Natural killer cell (primary cell): ENCODE data around the gene ACSS1. TPM values are rescaled to one million over a fixed set of nuclear protein-coding genes. Genes with fewer than 3 reads are reported as not detected.

ENCODE experiments used
- ATAC-seq, 3 donors: fragments of 150-1000 bp in 2 of 3; fragments of 200-7000 bp in 1 of 3; cut with Tn5 transposase; 1 replicate in 1 of 3; 2 replicates in 2 of 3; pipeline ENCODE4 v1.10.0; 2021; ENCODE audit warnings: mild to moderate bottlenecking in 2 of 3, moderate library complexity in 2 of 3
- DNase-seq, 2 donors: peaks; one replicate each; pipeline versions ENCODE4 v3.0.0 to v3.0.0-alpha.2; 2013 to 2021; ENCODE audit warnings: mixed read lengths in 1 of 2
- H3K27ac ChIP-seq: one replicate; pipeline ENCODE4 v1.5.1; 2013; ENCODE audit warnings: mild to moderate bottlenecking, low read length
- H3K27me3 ChIP-seq: one replicate; pipeline ENCODE4 v1.6.1; 2013; ENCODE audit warnings: low read length; ENCODE audit not compliant: control insufficient read depth, insufficient read depth
- H3K36me3 ChIP-seq: one replicate; pipeline ENCODE4 v1.6.1; 2013; ENCODE audit warnings: low read length; ENCODE audit not compliant: control insufficient read depth, insufficient read depth
- H3K4me1 ChIP-seq: one replicate; pipeline ENCODE4 v1.6.1; 2013; ENCODE audit warnings: low read length; ENCODE audit not compliant: control insufficient read depth, insufficient read depth
- H3K4me3 ChIP-seq: one replicate; pipeline ENCODE4 v1.5.1; 2013; ENCODE audit warnings: low read length
- H3K9me3 ChIP-seq: one replicate; pipeline ENCODE4 v1.6.1; 2013; ENCODE audit warnings: low read length; ENCODE audit not compliant: control insufficient read depth, insufficient read depth
- H3K27ac Mint-ChIP-seq, 2 donors: one replicate each; pipeline ENCODE4 v1.8.0; 2022; ENCODE audit warnings: mild to moderate bottlenecking in 2 of 2, mixed read lengths in 2 of 2, moderate library complexity in 1 of 2
- H3K27me3 Mint-ChIP-seq, 2 donors: one replicate each; pipeline ENCODE4 v1.8.0; 2022; ENCODE audit warnings: low read depth in 2 of 2, mixed read lengths in 2 of 2
- H3K36me3 Mint-ChIP-seq: one replicate; pipeline ENCODE4 v1.8.0; 2022; ENCODE audit warnings: mixed read lengths
- H3K4me1 Mint-ChIP-seq, 2 donors: one replicate each; pipeline ENCODE4 v1.8.0; 2022; ENCODE audit warnings: mixed read lengths in 2 of 2
- H3K4me3 Mint-ChIP-seq: one replicate; pipeline ENCODE4 v1.8.0; 2022; ENCODE audit warnings: mild to moderate bottlenecking, moderate library complexity, mixed read lengths
- H3K9me3 Mint-ChIP-seq, 2 donors: one replicate each; pipeline ENCODE4 v1.8.0; 2022; ENCODE audit warnings: mixed read lengths in 2 of 2
- WGBS: methylation state at CpG from one replicate; pipeline ENCODE4 v1.1.7; 2013; ENCODE audit warnings: missing lambda C conversion rate; ENCODE audit not compliant: insufficient coverage; 5-methylcytosine and 5-hydroxymethylcytosine counted together
- intact Hi-C: fragments of 100-400 bp; cut with micrococcal nuclease; formaldehyde crosslinking; loops from one replicate; pipeline ENCODE4 v1.14.2; 2022
- total RNA-seq, 4 donors: library from RNA; stranded (reverse); fragments of 120-200 nt in 1 of 4; gene quantifications; one replicate each; pipeline versions ENCODE4 v1.2.3 to v1.2.4, GENCODE V29; 2013 to 2022
- TF ChIP-seq, protein P1 (sequence below): fragments of 200-600 bp; IDR thresholded peaks from one replicate; pipeline ENCODE4 v1.8.0; 2022; ENCODE audit warnings: antibody characterized with exemption

The ACSS1 gene
- total RNA-seq, 3 donors from 2014 or later (not counting 1 experiment from before 2014, with no cell fraction given), result 46.3 to 67.4 (median 57.4) TPM

DNA sequence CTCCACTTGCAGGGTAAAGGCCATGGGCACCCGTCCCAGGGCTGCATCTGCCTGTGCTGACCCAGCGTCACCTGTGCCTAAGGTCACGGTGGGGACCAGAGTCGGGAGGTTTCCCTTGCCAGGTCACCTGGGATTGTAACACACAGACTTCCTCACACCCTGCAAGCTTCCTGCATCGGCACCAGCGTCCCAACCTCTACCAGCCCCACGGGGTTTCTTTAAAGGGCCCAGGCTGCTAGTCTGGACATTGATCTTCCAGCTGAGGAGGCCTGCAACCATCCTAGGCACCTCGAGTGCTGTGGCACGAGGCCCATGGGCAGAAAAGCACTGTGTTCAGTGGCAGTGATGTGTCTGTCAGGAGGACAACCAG lies 12.6 kb downstream of the ACSS1 start:
- H3K36me3 Mint-ChIP-seq, result no peaks in the 10 kb centered on the region
- 60% methylated on average over 9 of the region's 9 CpGs for WGBS
- H3K27ac Mint-ChIP-seq, result peak overlapping the region; percentile 42 to 96
- Histone ChIP-seq H3K27ac (no peak overlapping the region), H3K4me3 (no peak overlapping the region), H3K36me3 (peaks cover 30% of the 10 kb centered on the region), H3K27me3 (no peaks in the 10 kb centered on the region), H3K4me1 (peaks cover 38% of the 10 kb centered on the region), H3K9me3 (no peaks in the 10 kb centered on the region)
- H3K4me3 Mint-ChIP-seq, result no peak overlapping the region
- intact Hi-C loops, result no loop called here
- H3K9me3 Mint-ChIP-seq, result no peaks in the 10 kb centered on the region
- ATAC-seq (no peak), DNase-seq (no peak)
- peaks cover 34 to 45% of the 10 kb centered on the region in 2 donors for H3K4me1 Mint-ChIP-seq
- H3K27me3 Mint-ChIP-seq, result no peaks in the 10 kb centered on the region
- TF ChIP-seq, protein P1, sequence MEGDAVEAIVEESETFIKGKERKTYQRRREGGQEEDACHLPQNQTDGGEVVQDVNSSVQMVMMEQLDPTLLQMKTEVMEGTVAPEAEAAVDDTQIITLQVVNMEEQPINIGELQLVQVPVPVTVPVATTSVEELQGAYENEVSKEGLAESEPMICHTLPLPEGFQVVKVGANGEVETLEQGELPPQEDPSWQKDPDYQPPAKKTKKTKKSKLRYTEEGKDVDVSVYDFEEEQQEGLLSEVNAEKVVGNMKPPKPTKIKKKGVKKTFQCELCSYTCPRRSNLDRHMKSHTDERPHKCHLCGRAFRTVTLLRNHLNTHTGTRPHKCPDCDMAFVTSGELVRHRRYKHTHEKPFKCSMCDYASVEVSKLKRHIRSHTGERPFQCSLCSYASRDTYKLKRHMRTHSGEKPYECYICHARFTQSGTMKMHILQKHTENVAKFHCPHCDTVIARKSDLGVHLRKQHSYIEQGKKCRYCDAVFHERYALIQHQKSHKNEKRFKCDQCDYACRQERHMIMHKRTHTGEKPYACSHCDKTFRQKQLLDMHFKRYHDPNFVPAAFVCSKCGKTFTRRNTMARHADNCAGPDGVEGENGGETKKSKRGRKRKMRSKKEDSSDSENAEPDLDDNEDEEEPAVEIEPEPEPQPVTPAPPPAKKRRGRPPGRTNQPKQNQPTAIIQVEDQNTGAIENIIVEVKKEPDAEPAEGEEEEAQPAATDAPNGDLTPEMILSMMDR, result no peak

DNA sequence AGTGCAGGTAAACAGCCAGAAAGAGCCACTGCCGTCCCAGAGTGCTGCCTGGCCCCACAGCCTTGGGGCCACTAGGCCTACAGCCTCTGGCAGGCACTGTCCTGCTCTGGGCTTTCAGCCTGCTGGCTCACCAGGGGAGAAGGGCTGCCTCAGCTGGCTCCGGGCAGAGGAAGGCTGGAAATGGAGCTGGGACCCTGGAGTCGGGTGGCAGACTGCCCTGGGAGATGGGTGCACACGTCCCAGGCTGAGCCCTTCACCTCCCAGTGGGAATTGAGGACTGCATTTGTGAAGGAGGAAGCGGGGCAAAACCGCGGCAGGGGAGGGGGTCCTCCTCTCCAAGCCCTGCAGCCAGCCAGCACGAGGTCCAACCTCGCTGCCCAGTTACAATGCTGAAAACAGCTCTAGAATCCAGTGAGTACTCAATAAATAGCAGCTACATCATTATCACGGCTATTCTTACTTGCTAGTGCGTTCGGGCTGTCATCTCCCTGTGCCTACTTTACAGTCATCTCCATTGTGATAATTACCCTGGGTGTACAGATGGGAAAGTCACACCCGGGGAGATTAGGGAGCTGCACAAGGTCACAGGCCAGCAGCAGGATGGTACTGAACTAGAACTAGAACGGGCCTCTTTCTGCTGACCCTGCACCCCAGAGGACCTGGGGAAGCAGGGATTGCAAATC lies 13.1 kb downstream of the ACSS1 start:
- H3K27ac ChIP-seq, result no peak overlapping the region
- H3K4me1 Mint-ChIP-seq, result peaks cover 31 to 48% of the 10 kb centered on the region in 2 donors

DNA sequence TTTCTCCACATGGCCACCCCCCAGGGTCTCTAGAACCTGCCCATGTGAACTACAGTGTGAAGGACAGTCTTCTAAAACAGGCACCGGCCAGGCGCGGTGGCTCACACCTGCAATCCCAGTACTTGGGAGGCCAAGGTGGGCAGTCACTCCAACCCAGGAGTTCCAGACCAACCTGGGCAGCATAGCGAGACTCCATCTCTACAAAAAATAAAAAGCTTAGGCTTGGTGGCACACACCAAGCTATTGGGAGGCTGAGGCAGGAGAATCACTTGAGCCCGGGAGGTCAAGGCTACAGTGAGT lies 13.7 kb downstream of the ACSS1 start:
- H3K4me1 ChIP-seq, result peaks cover 43% of the 10 kb centered on the region
- H3K4me3 ChIP-seq, result no peak overlapping the region
- TF ChIP-seq, protein P1, result no peak
- no peaks in the 10 kb centered on the region for H3K9me3 Mint-ChIP-seq
- no peaks in the 10 kb centered on the region for H3K27me3 Mint-ChIP-seq
- 98% methylated on average over 5 of the region's 5 CpGs for WGBS
- H3K4me1 Mint-ChIP-seq, result peaks cover 26 to 45% of the 10 kb centered on the region in 2 donors
- no peaks in the 10 kb centered on the region for H3K9me3 ChIP-seq
- H3K27ac ChIP-seq, result no peak overlapping the region
- peaks cover 35% of the 10 kb centered on the region for H3K36me3 ChIP-seq
- no peak for DNase-seq
- no peaks in the 10 kb centered on the region for H3K27me3 ChIP-seq
- H3K4me3 Mint-ChIP-seq, result no peak overlapping the region
- H3K36me3 Mint-ChIP-seq, result no peaks in the 10 kb centered on the region
- no peak for ATAC-seq
- intact Hi-C loops, result no loop called here
- peak overlapping the region; percentile 96 for H3K27ac Mint-ChIP-seq

More for the DNA sequence above, 13.1 kb downstream of the ACSS1 start:
- intact Hi-C loops, result no loop called here
- no peak overlapping the region for H3K4me3 ChIP-seq
- Mint-ChIP-seq H3K9me3 (no peaks in the 10 kb centered on the region), H3K36me3 (no peaks in the 10 kb centered on the region), H3K4me3 (no peak overlapping the region), H3K27ac (peak overlapping the region; percentile 96), H3K27me3 (no peaks in the 10 kb centered on the region)
- peaks cover 40% of the 10 kb centered on the region for H3K4me1 ChIP-seq
- no peaks in the 10 kb centered on the region for H3K27me3 ChIP-seq
- TF ChIP-seq, protein P1, result no peak
- ATAC-seq (no peak), DNase-seq (no peak)
- peaks cover 35% of the 10 kb centered on the region for H3K36me3 ChIP-seq
- 85% methylated on average over 14 of the region's 14 CpGs for WGBS
- H3K9me3 ChIP-seq, result no peaks in the 10 kb centered on the region
